ENCODE data around the gene ABCC6.
"Not testable (repeated sequence)": the region's sequence is repeated elsewhere in the genome, so short reads cannot be mapped to it uniquely, and the experiment has no call there.

The ABCC6 gene

DNA sequence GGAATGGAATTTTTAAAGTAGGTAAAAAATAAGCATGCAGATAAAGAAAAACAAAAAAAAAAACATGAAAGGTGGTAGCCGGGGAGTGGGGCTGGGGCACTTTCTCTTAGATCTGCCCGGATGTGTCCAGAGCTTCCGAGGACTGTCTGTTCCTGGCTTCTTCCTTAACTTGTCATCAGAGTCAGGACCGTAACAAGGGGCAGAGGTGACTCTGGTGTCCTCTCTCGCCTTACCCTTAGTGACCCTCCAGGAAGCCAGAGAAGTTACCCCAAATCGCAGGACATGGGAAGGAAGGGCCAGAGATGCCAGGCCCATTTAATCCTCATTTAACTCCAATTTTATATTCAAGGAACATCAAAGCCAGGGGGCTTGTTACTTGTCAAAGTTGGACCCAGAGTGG is 115.5 kb downstream of the ABCC6 start:
- no peak for DNase-seq

DNA sequence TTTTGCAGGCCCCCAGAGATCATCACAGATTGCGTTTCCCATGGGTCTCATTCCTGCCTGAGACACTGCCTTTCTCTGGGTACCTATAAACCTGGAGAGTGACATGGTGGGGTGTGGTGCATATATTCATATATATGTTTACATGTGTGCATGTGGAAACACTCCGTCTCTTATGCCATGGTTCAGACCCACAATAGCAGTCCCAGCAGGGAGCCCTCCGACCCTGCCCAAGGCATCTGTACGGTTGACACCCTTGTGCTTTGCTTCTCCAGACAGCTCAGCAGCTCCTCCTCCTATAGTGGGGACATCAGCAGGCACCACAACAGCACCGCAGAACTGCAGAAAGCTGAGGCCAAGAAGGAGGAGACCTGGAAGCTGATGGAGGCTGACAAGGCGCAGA is 116.8 kb downstream of the ABCC6 start:
- DNase-seq: no peak

DNA sequence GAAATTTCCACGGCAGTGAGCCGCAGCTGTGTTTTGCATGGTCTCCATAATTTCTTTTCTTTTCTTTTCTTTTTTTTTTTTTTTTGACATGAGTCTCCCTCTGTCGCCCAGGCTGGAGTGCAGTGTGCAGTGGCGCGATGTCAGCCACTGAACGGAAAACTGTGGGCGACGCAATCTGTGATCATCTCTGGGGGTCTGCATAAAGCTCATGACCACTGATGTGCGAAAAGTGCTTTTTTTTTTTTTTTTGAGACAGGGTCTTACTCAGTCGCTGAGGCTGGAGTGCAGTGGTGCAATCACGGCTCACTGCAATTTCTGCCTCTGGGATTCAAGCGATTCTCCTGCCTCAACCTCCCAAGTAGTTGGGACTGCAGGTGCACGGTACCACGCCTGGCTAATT is 117.6 kb downstream of the ABCC6 start:
- DNase-seq: no peak

DNA sequence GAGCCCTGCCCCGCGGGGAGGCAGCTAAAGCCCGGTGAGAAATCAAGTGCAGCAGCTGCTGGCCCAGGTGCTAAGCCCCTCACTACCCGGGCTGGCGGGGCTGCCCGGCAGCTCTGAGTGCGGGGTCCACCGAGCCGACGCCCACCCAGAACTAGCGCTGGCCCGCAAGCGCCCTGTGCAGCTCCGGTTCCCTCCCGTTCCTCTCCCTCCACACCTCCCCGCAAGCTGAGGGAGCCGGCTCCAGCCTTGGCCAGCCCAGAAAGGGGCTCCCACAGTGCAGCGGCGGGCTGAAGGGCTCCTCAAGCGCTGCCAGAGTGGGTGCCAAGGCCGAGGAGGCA is 118.5 kb downstream of the ABCC6 start:
- not testable (repeated sequence) for DNase-seq

DNA sequence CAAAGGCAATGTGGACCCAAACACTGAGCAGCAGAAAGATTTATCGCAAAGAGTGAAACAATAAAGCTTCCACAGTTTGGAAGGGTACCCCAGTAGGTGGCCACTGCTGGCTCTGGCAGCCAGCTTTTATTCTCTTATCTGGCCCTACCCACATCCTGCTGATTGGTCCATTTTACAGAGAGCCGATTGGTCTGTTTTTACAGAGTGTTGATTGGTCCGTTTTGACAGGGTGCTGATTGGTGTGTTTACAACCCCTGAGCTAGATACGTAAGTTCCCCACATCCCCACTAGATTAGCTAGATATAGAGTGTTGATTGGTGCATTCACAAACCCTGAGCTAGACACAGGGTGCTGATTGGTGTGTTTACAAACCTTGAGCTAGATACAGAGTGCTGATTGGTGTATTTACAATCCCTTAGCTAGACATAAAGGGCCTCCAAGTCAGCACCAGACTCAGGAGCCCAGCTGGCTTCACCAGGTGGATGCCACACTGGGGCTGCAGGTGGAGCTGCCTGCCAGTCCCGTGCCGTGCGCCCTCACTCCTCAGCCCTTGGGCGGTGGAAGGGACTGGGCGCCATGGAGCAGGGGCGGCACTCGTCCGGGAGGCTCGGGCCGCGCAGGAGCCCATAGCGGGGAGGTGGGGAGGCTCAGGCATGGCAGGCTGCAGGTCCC is 119.0 kb downstream of the ABCC6 start:
- DNase-seq: not testable (repeated sequence)

DNA sequence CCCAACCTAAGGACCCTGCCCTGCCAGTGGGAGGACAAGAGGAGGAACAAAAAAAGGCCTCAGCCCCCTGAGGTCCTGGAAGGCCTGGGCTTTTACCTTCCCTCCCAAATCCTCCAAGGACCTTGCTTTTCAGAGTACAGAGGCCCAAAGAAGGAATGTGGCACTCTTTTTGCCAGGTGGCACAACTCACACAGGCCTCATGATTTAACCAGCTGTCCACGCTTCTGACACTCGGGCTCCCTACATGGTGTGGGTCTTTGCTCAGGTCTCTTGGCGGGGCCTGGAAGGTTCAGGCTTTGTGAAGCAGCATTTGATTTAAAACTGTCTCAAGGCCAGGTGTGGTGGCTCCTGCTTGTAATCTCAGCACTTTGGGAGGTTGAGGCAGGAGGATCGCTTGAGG is 120.6 kb downstream of the ABCC6 start:
- DNase-seq: no peak

DNA sequence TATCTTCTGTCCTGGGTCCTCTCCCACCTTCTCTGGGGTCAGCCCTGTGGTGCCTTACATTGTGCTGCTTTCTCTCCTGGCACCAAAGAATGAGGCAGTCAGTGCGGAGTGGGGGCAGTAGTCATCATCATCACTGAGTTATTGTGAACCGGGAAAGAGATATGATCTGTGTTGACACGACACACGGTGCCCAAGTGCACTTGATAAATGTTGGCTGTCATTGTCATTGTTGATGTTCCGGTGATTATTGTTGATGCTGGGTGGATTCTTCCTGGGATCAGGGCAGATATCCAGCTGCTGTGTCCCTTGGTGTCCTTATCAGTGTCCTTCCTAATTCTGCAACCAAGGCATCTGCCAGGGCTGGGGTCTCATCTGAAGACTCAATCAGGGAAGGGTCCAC is 121.7 kb downstream of the ABCC6 start:
- DNase-seq: no peak

DNA sequence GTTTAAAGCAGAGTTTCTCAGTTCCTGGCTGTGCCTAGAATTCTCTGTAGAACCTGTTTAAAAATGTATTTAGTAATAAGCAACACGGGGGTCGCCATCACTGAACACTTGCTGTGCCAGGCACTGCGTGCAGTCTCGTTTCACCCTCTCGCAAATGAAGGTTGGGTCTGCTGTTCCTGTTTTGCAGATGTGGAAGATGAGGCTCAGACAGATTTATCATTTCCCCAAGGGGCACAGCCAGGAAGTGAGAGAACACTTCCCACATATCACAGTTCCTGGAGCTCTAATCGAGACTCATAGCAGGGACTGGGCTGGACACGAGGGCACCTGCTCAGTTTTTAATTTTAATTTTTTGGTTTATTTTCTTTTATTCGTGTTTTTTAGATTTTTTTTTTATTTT is 122.7 kb downstream of the ABCC6 start:
- DNase-seq: no peak

DNA sequence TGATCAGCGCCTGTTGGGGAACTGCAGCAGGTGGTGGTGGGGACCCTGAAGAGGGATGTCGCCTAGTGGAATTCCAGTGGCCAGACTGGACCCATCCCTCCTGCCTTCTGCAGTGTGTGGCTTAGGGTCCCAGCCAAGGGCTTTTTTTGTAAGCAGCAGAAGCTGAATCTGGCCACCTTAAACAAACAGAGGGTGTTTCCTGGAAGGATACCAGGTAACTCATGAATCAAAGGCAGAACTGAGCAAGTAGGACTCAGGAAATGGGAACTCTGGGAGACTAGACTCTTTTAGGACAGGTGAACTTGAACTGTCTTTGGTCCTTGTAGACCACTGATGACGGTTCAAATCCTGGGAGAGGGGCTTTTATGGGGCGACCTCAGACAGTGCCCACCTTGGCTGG is 124.0 kb downstream of the ABCC6 start:
- DNase-seq: no peak

Measured in SIG-M5 (cell line).